OCI-LY3 (cell line): ENCODE results near the gene RFX4.

Experiments used
- H2AFZ ChIP-seq: fragments of 200-600, 300-600 bp; shearing (Covaris generic); 2 replicates; pipeline ENCODE4 v1.6.0; 2014; ENCODE audit warnings: antibody characterized with exemption, low read depth, low read length
- H3K27ac ChIP-seq: fragments of 200-600, 300-600 bp; sonication (generic); 2 replicates; pipeline ENCODE4 v1.5.1; 2014; ENCODE audit warnings: mild to moderate bottlenecking, low read length, moderate library complexity, mixed read lengths
- H3K27me3 ChIP-seq: fragments of 200-600, 300-600 bp; sonication (generic); 2 replicates; pipeline ENCODE4 v1.6.1; 2014; ENCODE audit warnings: low read depth, low read length, mixed read lengths
- H3K36me3 ChIP-seq: fragments of 200-600, 300-600 bp; sonication (generic); replicated peaks from 2 replicates; pipeline ENCODE3; 2014; ENCODE audit warnings: low read depth, low read length, mixed read lengths
- H3K4me1 ChIP-seq: fragments of 300-600, 200-600 bp; sonication (generic); 2 replicates; pipeline ENCODE4 v1.6.1; 2014; ENCODE audit warnings: low read length, mixed read lengths
- H3K4me2 ChIP-seq: fragments of 200-600, 300-600 bp; sonication (generic); 2 replicates; pipeline ENCODE4 v1.6.1; 2014; ENCODE audit warnings: low read length, mixed read lengths
- H3K4me3 ChIP-seq: fragments of 300-600, 200-600 bp; sonication (generic); 2 replicates; pipeline ENCODE4 v1.5.1; 2014; ENCODE audit warnings: antibody characterized with exemption, mild to moderate bottlenecking, low read length, moderate library complexity
- H3K79me2 ChIP-seq: fragments of 300-600, 200-600 bp; shearing (Covaris generic); 2 replicates; pipeline ENCODE4 v1.6.1; 2014; ENCODE audit warnings: mild to moderate bottlenecking, low read length, mixed read lengths
- H3K9ac ChIP-seq: fragments of 300-600, 200-600 bp; shearing (Covaris generic); 2 replicates; pipeline ENCODE4 v1.6.0; 2014; ENCODE audit warnings: mild to moderate bottlenecking, low read length, moderate library complexity
- H3K9me3 ChIP-seq: fragments of 200-600, 300-600 bp; shearing (Covaris generic); 2 replicates; pipeline ENCODE4 v1.6.1; 2014; ENCODE audit warnings: low read length, mixed read lengths; ENCODE audit not compliant: insufficient read depth
- H4K20me1 ChIP-seq: fragments of 200-600, 300-600 bp; sonication (generic); 2 replicates; pipeline ENCODE4 v1.6.1; 2016; ENCODE audit warnings: low read length, mixed read lengths; ENCODE audit not compliant: insufficient read depth
- CTCF ChIP-seq: fragments of 200-600, 300-600 bp; sonication (generic); IDR thresholded peaks from 2 replicates; pipeline ENCODE4 v1.5.1; 2014; ENCODE audit warnings: antibody characterized with exemption, low read length, low read depth
- EZH2phosphoT487 ChIP-seq: fragments of 200-600 bp; shearing (Covaris generic); IDR thresholded peaks from 2 replicates; pipeline ENCODE4 v1.6.1; 2018; ENCODE audit warnings: antibody characterized with exemption, mixed run types, low read depth

RFX4 gene

GRCh38 chr12:106783515-106783914 is 200.7 kb downstream of the RFX4 start:
- Histone ChIP-seq H3K27me3 (no peaks in the 10 kb centered on the region), H2AFZ (no peak overlapping the region), H3K4me3 (no peak overlapping the region), H3K79me2 (peaks cover 3% of the 10 kb centered on the region; the same call in 1 of the 2 replicates), H3K9me3 (no peaks in the 10 kb centered on the region), H3K27ac (no peak overlapping the region), H3K4me2 (no peak overlapping the region), H3K9ac (no peak overlapping the region), H3K36me3 (peaks cover 14% of the 10 kb centered on the region), H3K4me1 (no peaks in the 10 kb centered on the region), H4K20me1 (0 out of 2 replicates have a peak, but pooled peaks cover 6% of the 10 kb centered on the region)
- TF ChIP-seq EZH2phosphoT487 (no peak), CTCF (no peak)

- Histone ChIP-seq H3K4me1 (peaks cover 7% of the 10 kb centered on the region; the same call in 1 of the 2 replicates), H3K27me3 (no peaks in the 10 kb centered on the region), H3K79me2 (no peaks in the 10 kb centered on the region), H4K20me1 (peaks cover 6% of the 10 kb centered on the region), H3K9ac (no peak overlapping the region), H3K27ac (no peak overlapping the region), H3K4me3 (no peak overlapping the region), H2AFZ (no peak overlapping the region), H3K9me3 (no peaks in the 10 kb centered on the region), H3K4me2 (no peak overlapping the region), H3K36me3 (peaks cover 17% of the 10 kb centered on the region)
- no peak for TF ChIP-seq EZH2phosphoT487
- TF ChIP-seq CTCF: peak; percentile 42
Measured at GRCh38 chr12:106790020-106790419, 207.2 kb downstream of the RFX4 start.

- TF ChIP-seq CTCF (no peak), EZH2phosphoT487 (no peak)
- no peak overlapping the region for H3K4me2 ChIP-seq
- no peak overlapping the region for H3K4me3 ChIP-seq
- H3K79me2 ChIP-seq: no peaks in the 10 kb centered on the region
- no peak overlapping the region for H3K9ac ChIP-seq
- H2AFZ ChIP-seq: no peak overlapping the region
- no peaks in the 10 kb centered on the region for H3K27me3 ChIP-seq
- H3K36me3 ChIP-seq: peaks cover 14% of the 10 kb centered on the region
- H4K20me1 ChIP-seq: peaks cover 6% of the 10 kb centered on the region
- no peaks in the 10 kb centered on the region for H3K9me3 ChIP-seq
- H3K4me1 ChIP-seq: peaks cover 7% of the 10 kb centered on the region; the same call in 1 of the 2 replicates
- H3K27ac ChIP-seq: no peak overlapping the region
Measured at GRCh38 chr12:106791531-106791930, 208.7 kb downstream of the RFX4 start.

- Histone ChIP-seq H3K4me1 (peaks cover 7% of the 10 kb centered on the region; the same call in 1 of the 2 replicates), H3K36me3 (peaks cover 7% of the 10 kb centered on the region), H3K9ac (no peak overlapping the region), H3K4me2 (no peak overlapping the region), H3K27me3 (no peaks in the 10 kb centered on the region), H3K27ac (no peak overlapping the region), H4K20me1 (peaks cover 6% of the 10 kb centered on the region), H3K9me3 (no peaks in the 10 kb centered on the region), H3K4me3 (no peak overlapping the region), H3K79me2 (no peaks in the 10 kb centered on the region), H2AFZ (no peak overlapping the region)
- TF ChIP-seq CTCF (no peak), EZH2phosphoT487 (no peak)
Measured at GRCh38 chr12:106794369-106794768, 211.6 kb downstream of the RFX4 start.
